ENCODE measurements around the gene ZBTB20.

Gene ZBTB20

GRCh38 chr3:114609973-114610630, 537.0 kb downstream of the ZBTB20 start:
- DNase-seq, result no peak

DNA sequence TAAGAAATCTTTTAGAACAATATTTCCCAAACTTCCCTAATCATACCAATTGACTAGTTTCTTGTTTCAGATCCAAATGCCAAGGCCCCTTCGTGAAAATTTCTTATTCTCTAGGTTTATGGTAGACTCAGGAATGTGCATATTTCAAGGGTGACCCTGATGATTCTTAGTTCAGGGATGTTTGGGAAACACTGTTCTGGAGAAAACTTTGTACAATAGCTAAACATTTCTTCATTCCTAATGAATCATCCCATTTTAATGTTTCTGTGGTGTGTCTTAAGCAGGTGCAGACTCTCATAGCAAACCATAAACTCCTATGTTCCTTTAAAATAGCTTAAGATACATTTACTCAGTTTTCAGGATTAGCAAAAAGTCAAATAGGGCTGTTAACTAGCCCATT, 538.8 kb downstream of the ZBTB20 start:
- no peak for DNase-seq

- DNase-seq, result no peak
Measured at GRCh38 chr3:114606336-114606735, 540.8 kb downstream of the ZBTB20 start.

DNA sequence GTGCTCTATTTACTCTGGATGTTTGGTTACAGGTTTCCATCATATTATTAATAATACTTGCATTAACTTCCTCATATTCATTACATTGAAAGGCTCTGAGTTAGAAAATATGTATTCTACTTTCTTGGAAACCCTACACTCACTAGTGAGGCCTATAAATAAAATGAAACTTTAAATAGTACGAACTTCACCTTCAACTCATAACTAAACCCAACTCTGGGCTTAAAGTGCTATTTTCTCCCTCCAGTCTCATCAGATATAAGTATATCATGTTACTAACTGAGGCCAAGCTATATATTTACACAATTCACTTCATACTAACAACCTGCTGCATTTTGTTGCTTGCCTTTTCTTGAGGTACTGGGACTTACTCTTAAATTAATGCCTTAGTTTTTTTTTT, 546.5 kb downstream of the ZBTB20 start:
- DNase-seq, result no peak

- no peak for DNase-seq
Measured at GRCh38 chr3:114597871-114598270, 549.2 kb downstream of the ZBTB20 start.

DNA sequence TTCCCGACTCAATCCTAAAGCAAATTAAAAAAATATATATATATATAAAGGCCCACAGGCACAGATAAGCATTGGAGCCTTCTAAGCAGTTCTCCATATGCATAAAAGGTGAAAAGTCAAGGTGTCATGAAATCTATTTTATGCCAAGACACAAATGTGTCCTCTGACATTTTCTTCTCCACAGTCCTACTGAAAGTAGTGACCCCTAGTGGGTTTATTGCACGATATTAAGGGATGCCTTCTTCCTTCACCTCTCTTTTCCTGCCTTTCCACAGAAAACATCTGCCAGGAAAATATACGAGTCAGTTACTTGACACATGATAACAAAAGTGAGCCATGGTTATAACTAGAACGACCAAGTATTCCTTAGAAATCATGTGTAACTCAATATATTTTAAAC, 550.1 kb downstream of the ZBTB20 start:
- no peak for DNase-seq

- DNase-seq, result no peak
Measured at GRCh38 chr3:114596147-114596546, 550.9 kb downstream of the ZBTB20 start.

- DNase-seq, result no peak
Measured at GRCh38 chr3:114595522-114596028, 551.5 kb downstream of the ZBTB20 start.

- no peak for DNase-seq
Measured at GRCh38 chr3:114590309-114591047, 556.6 kb downstream of the ZBTB20 start.

GRCh38 chr3:114587986-114588385, 559.1 kb downstream of the ZBTB20 start:
- DNase-seq, result no peak

GRCh38 chr3:114586119-114586518, 561.0 kb downstream of the ZBTB20 start:
- no peak for DNase-seq

GRCh38 chr3:114585687-114586086, 561.4 kb downstream of the ZBTB20 start:
- no peak for DNase-seq

- DNase-seq, result no peak
Measured at GRCh38 chr3:114584734-114585371, 562.2 kb downstream of the ZBTB20 start.

GRCh38 chr3:114582929-114583328, 564.2 kb downstream of the ZBTB20 start:
- no peak for DNase-seq

DNA sequence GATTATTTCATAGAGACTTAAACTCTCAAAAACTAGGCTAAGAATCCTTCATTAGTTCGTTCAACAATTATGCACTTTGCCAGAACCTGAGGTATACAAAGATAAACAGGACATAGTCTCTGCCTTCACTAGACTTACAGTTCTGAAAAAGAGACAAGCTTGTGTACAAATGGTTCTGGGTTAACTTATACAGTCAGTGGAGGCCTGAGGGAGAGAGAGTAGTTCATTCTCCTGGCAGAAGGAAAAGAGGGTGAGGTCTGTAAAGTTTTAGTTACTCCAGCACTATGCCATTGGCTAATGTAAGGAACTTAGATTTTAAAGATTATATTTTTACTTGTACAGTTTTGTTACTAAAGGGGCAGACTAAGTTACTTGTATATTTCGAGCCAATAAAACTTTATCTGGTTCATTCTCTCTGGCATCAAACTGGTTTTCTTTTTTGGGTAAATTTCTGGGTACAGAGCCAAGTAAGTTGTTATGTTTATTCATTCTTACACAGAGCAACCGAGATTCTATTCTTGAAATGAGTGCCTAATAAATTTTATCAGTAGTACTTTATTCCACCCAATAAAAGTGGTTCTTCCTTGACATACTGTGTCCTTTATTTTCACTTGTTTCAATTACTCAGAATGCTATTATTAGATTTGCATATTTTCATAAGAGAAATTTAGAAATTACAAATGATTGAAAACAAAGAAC, 574.6 kb downstream of the ZBTB20 start:
- DNase-seq, result no peak

DNA sequence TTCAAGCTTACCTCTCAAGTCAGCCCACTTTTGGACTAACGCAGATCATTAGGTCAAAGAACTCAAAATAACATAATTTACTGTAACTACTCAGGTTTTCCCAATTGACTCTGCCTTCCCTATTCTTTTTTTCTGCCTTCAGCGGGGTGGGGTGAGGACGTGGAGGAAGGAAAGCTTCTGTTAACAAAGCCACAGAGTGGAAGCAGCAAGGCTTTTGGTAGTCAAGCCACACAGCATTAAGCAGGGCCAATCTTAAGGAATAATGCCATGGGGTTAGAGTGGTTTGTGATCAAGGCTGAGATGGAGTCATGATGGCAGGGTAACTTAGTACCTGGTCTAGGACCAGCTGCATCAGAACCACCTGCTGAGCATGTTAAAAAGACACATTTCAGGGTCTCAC, 575.7 kb downstream of the ZBTB20 start:
- DNase-seq, result no peak

- no peak for DNase-seq
Measured at GRCh38 chr3:114569186-114569585, 577.9 kb downstream of the ZBTB20 start.

DNA sequence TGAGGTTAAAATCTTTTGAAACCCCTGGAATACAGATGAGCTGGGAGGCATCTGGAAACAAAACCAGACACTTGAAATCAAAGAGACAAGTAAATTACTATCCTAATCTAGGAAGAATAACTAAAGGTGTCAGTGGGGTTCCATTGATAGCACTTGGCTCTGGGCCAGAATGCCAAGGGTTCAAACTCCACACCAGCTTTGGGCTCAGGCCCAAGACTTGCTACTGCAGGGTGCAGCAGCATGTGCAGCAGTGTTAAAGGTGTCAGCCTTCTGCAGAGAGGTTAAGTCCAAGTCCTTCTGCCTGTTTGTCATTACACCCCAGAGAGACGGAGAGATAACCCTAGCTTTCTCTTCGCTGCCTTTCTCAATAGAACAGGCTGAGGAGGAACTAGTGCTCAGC, 579.3 kb downstream of the ZBTB20 start:
- no peak for DNase-seq

DNA sequence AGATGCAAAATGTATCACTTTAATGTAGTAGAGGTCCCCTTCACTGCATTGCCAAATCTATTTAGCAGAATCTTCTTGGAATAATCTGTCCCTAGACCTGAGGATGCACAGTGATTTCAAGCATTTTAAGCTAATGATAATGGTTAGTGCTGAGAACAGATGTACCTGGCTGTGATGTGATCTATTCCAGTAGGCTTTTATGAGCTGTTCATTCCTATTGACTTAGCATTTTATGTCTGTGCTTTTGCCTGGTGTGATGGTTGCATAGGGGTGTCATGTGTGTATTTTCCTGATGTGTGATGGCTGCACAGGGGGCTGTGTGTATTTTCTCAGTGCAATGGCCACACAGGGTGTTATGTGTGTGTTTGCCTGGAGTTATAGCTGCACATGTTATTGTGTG, 580.3 kb downstream of the ZBTB20 start:
- no peak for DNase-seq

- no peak for DNase-seq
Measured at GRCh38 chr3:114566162-114566755, 580.8 kb downstream of the ZBTB20 start.

GRCh38 chr3:114565216-114565615, 581.9 kb downstream of the ZBTB20 start:
- no peak for DNase-seq

GRCh38 chr3:114563720-114564119, 583.4 kb downstream of the ZBTB20 start:
- no peak for DNase-seq

- no peak for DNase-seq
Measured at GRCh38 chr3:114562557-114562956, 584.5 kb downstream of the ZBTB20 start.
